Measurements from ENCODE around the gene TMCO2. TPM values are rescaled to one million over a fixed set of nuclear protein-coding genes. Genes with fewer than 3 reads are reported as not detected.

Gene TMCO2
- total RNA-seq, 1 donor from 2014 or later = not detected

- peaks cover 0 to 17% of the 10 kb centered on the region in 2 donors for H3K36me3 ChIP-seq
These were observed 9.6 kb downstream of the TMCO2 start for GRCh38 chr1:40257313-40257687.

GRCh38 chr1:40257688-40258444, 10.1 kb downstream of the TMCO2 start, which contains the start of gene ZMPSTE24:
TSS of gene ZMPSTE24 (plus strand) at chr1:40258236. CDS start at chr1:40258272, 36 bp downstream.
- H3K4me1 ChIP-seq = peaks cover 41% of the 10 kb centered on the region
- peak; percentile 87 to 94 for TF ChIP-seq POLR2AphosphoS5 (IDR thresholded peaks at IDR 0.05; ENCODE audit: insufficient read depth in 1 of 2, low read depth in 1 of 2)
- TF ChIP-seq POLR2A (IDR thresholded peaks at IDR 0.05) = peak in 1 of 2 donors; percentile 22
- TF ChIP-seq CTCF (IDR thresholded peaks at IDR 0.05) = peak in 1 of 3 experiments; percentile 28
- DNase-seq (ENCODE audit: extremely low spot score in 2 of 2) = peak; percentile 97
- H3K27me3 ChIP-seq = no peaks in the 10 kb centered on the region
- peak within 1 kb of the TSS; percentile 84 for H3K27ac ChIP-seq
- intact Hi-C loops (cut with DNase I) = no loop called here
- no peaks in the 10 kb centered on the region for H3K9me3 ChIP-seq
- H3K4me3 ChIP-seq = peak within 1 kb of the TSS; percentile 85 to 91
- H3K36me3 ChIP-seq = peaks cover 0 to 23% of the 10 kb centered on the region in 2 donors

More at GRCh38 chr1:40257313-40257687, 9.6 kb downstream of the TMCO2 start:
- DNase-seq (ENCODE audit: extremely low spot score in 2 of 2) = no peak
- Histone ChIP-seq H3K9me3 (no peaks in the 10 kb centered on the region), H3K27ac (peak overlapping the region; percentile 84), H3K4me3 (peak overlapping the region; percentile 85 to 91), H3K27me3 (no peaks in the 10 kb centered on the region), H3K4me1 (peaks cover 36% of the 10 kb centered on the region)
- intact Hi-C loops (cut with DNase I) = no loop called here
- TF ChIP-seq POLR2A (IDR thresholded peaks at IDR 0.05) = no peak
- TF ChIP-seq CTCF (IDR thresholded peaks at IDR 0.05) = no peak
- no peak for TF ChIP-seq POLR2AphosphoS5 (IDR thresholded peaks at IDR 0.05; ENCODE audit: insufficient read depth in 1 of 2, low read depth in 1 of 2)

- no peak for DNase-seq (ENCODE audit: extremely low spot score in 2 of 2)
- peak overlapping the region; percentile 84 for H3K27ac ChIP-seq
- peak overlapping the region; percentile 85 to 91 for H3K4me3 ChIP-seq
- H3K27me3 ChIP-seq = no peaks in the 10 kb centered on the region
- H3K4me1 ChIP-seq = peaks cover 45% of the 10 kb centered on the region
- intact Hi-C loops (cut with DNase I) = no loop called here
- TF ChIP-seq POLR2AphosphoS5 (IDR thresholded peaks at IDR 0.05; ENCODE audit: insufficient read depth in 1 of 2, low read depth in 1 of 2) (no peak), CTCF (IDR thresholded peaks at IDR 0.05) (no peak), POLR2A (IDR thresholded peaks at IDR 0.05) (no peak)
- no peaks in the 10 kb centered on the region for H3K9me3 ChIP-seq
- peaks cover 0 to 27% of the 10 kb centered on the region in 2 donors for H3K36me3 ChIP-seq
These were observed 10.7 kb downstream of the TMCO2 start for GRCh38 chr1:40258445-40258769.

GRCh38 chr1:40264354-40264781, 16.6 kb downstream of the TMCO2 start:
- no peaks in the 10 kb centered on the region for H3K9me3 ChIP-seq

More at GRCh38 chr1:40264354-40264781, 16.6 kb downstream of the TMCO2 start:
- no peak for TF ChIP-seq POLR2AphosphoS5 (IDR thresholded peaks at IDR 0.05; ENCODE audit: insufficient read depth in 1 of 2, low read depth in 1 of 2)
- no peak for TF ChIP-seq CTCF (IDR thresholded peaks at IDR 0.05)
- TF ChIP-seq POLR2A (IDR thresholded peaks at IDR 0.05) = no peak
- intact Hi-C loops (cut with DNase I) = no loop called here
- Histone ChIP-seq H3K27me3 (no peaks in the 10 kb centered on the region), H3K4me3 (no peak overlapping the region), H3K36me3 (peaks cover 0 to 44% of the 10 kb centered on the region in 2 donors), H3K4me1 (peaks cover 33% of the 10 kb centered on the region), H3K27ac (no peak overlapping the region)
- DNase-seq (ENCODE audit: extremely low spot score in 2 of 2) = no peak
